GM18867 (cell line): ENCODE data around the gene SPSB1.

ENCODE experiments used
- ATAC-seq: cut with Tn5 transposase; IDR thresholded peaks from one replicate; pipeline ENCODE4 v1.9.1; 2021; ENCODE audit warnings: mild to moderate bottlenecking, moderate library complexity; ENCODE audit not compliant: unreplicated experiment

Gene SPSB1

DNA sequence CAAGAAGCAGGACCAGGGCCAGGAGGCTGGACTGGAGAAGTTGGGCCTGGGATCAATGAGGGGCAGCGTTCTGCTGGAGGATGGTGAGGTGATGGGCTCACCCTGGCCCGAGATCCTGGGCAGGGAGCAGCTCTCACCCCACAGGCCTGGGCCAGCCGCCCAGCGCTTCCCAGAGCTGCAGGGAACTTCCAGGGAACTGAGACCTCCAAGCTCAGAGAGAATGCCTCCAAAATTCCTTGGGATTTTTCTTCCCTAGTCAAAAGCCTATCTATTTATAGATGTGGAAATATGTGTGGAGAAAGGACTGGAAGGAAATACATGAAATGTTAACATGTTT, 121.2 kb downstream of the SPSB1 start:
- ATAC-seq: peak; percentile 8

DNA sequence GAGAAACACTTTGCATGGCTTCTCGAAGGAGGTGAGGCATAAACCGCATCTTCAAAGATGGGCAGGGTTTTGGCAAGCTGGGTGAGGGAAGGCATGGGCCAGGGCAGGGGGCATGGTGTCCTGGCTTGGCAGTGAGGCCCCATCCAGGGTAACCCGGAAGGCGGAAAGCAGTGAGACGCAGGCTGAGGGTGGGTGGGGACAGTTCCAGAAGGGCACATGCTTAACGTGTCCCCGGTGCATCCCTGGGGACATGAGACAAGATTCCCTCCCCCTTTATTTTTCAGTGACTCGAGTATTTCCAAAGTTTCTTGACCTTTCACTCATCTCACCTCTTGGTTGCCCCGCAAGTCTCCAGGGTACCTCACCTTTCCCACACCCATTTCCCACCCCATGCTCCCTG, 123.8 kb downstream of the SPSB1 start:
- ATAC-seq: no peak

DNA sequence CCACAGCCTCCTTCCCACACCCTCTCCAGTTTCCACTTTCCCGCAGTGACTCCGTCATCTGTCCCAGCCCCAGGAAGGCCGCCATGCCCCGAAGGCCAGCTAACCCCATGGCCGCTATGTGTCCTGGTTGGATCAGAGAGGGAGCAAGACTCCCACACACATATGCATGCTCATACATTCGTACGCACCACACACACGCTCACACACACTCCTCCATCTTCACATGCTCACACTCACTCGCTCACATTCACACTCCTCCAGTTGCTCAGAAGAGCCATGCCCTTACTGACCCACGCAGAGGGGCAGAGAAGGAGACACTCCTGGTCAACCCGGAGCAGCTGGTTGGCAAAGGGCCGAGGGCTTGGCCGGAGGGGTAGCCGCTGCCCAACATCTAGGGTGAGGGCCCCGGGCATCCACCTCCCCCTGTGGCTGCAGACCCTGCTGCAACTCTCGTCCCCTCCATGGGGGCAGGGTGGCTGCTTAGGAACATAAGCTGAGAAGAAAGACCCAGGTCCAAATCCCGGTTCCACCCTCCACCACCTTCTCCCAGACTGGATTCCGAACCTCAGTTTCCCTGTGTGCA, 124.3 kb downstream of the SPSB1 start:
- no peak for ATAC-seq

DNA sequence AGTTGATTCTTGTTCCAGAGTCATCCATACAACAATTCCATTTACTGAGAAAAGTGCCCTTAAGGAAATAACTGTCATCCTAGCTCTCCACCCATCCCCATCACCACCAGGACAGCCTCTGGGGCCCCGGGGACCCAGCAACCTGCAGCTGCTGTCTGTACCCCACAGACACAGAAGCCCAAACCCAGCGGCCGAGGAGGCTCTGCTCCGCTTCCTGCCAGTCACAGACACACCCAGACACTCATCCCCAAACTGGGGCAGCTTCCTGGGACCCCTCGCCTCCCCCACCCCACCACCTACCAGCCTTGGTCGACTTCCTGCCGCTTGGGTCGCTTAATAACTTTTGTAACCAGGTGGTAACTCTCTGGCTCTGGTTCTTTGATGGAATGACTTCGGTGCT, 125.0 kb downstream of the SPSB1 start:
- ATAC-seq: no peak

DNA sequence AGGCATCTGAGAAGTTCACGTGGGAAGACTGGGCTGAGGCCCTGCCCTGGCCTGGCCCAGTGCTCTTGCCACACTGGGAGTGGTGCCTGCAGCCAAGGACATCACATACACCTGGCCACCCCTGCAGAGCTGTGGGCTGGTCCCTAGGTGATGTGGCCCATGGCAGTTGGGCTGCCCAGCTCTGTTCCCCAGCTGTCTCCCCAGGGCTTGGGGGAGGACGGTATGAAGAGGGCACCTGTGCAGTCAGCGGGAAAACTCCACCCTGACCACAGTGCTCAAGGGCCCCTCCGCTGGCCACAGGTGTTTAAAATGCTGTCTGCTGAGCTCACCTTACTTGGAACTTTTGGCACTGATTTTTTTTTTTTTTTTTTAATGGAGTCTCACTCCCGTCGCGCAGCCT, 126.2 kb downstream of the SPSB1 start:
- no peak for ATAC-seq
